Caco-2 (cell line): Measurements from ENCODE around the gene ZNF254. TPM values are rescaled to one million over a fixed set of nuclear protein-coding genes. Genes with fewer than 3 reads are reported as not detected.

Source experiments
- BruUV-seq: library from RNA; stranded (reverse); fragments of 400-500 nt; replicated peaks from 2 replicates; lab custom pipeline; 2021; lab: Mats Ljungman, UMichigan
- CTCF ChIA-PET: fragments of 300-600 bp; sonication (Branson Sonifier 250); formaldehyde crosslinking; loops from one replicate; lab custom pipeline; 2022; ENCODE audit warnings: antibody characterized with exemption; lab: Charles Lee
- POLR2A ChIA-PET: fragments of 300-600 bp; sonication (Branson Sonifier 250); formaldehyde crosslinking; loops from one replicate; lab custom pipeline; 2022; ENCODE audit warnings: antibody characterized with exemption; lab: Charles Lee
- DNase-seq, 2 experiments: peaks; one replicate each; pipeline versions ENCODE4 v3.0.0 to v3.0.0-alpha.2; 2020 to 2022
- H3K27me3 ChIP-seq: replicated peaks from 2 replicates; pipeline ENCODE4 v1.6.0; 2011; ENCODE audit warnings: low read length; ENCODE audit not compliant: control insufficient read depth, insufficient read depth
- H3K36me3 ChIP-seq: 2 replicates; pipeline ENCODE4 v1.5.1; 2011; ENCODE audit warnings: low read length; ENCODE audit not compliant: control insufficient read depth, insufficient read depth
- H3K4me1 ChIP-seq: fragments of 250-450 bp; sonication (Bioruptor Pico); 2 replicates; pipeline ENCODE4 v1.5.1; 2020; ENCODE audit warnings: mild to moderate bottlenecking
- H3K4me3 ChIP-seq: 2 replicates; pipeline ENCODE4 v1.5.1; 2011; ENCODE audit warnings: low read depth, mild to moderate bottlenecking, control low read depth, low read length
- H3K9me3 ChIP-seq: fragments of 250-450 bp; sonication (Bioruptor Pico); 2 replicates; pipeline ENCODE4 v1.5.1; 2020; ENCODE audit warnings: mild to moderate bottlenecking, moderate library complexity
- H3K27ac Mint-ChIP-seq: one replicate; pipeline ENCODE4 v1.8.0; 2022; ENCODE audit warnings: mixed read lengths; ENCODE audit not compliant: unreplicated experiment
- H3K27me3 Mint-ChIP-seq: one replicate; pipeline ENCODE4 v1.8.0; 2022; ENCODE audit warnings: mixed read lengths; ENCODE audit not compliant: insufficient read depth, unreplicated experiment
- H3K36me3 Mint-ChIP-seq: one replicate; pipeline ENCODE4 v1.8.0; 2022; ENCODE audit warnings: mild to moderate bottlenecking, mixed read lengths; ENCODE audit not compliant: insufficient read depth, unreplicated experiment
- H3K4me1 Mint-ChIP-seq: one replicate; pipeline ENCODE4 v1.8.0; 2022; ENCODE audit warnings: low read depth, mixed read lengths; ENCODE audit not compliant: unreplicated experiment
- H3K4me3 Mint-ChIP-seq: one replicate; pipeline ENCODE4 v1.8.0; 2022; ENCODE audit warnings: mild to moderate bottlenecking, moderate library complexity, mixed read lengths; ENCODE audit not compliant: unreplicated experiment
- H3K9me3 Mint-ChIP-seq: one replicate; pipeline ENCODE4 v1.8.0; 2022; ENCODE audit warnings: mixed read lengths; ENCODE audit not compliant: unreplicated experiment
- intact Hi-C: fragments of 100-400 bp; cut with micrococcal nuclease; formaldehyde crosslinking; loops from one replicate; pipeline ENCODE4 v1.10.0; 2022; ENCODE audit not compliant: unreplicated experiment
- total RNA-seq: library from RNA; stranded (reverse); gene quantifications from 2 replicates; pipeline ENCODE4 v1.2.3, GENCODE V29; 2022
- TF ChIP-seq, protein P1 (sequence below), 2 experiments: fragments of 200-600 bp in 1 of 2; IDR thresholded peaks; 1 replicate in 1 of 2; 2 replicates in 1 of 2; pipeline versions ENCODE4 v1.5.1 to v1.8.0; 2011 to 2022; ENCODE audit warnings: antibody characterized with exemption in 1 of 2, control low read depth in 1 of 2, inconsistent platforms in 1 of 2, low read depth in 1 of 2, low read length in 1 of 2, mild to moderate bottlenecking in 1 of 2, moderate library complexity in 1 of 2; ENCODE audit not compliant: insufficient read depth in 1 of 2, severe bottlenecking in 1 of 2, unreplicated experiment in 1 of 2

ZNF254 gene
- total RNA-seq, 1 experiment from 2014 or later: 16.5 TPM

DNA sequence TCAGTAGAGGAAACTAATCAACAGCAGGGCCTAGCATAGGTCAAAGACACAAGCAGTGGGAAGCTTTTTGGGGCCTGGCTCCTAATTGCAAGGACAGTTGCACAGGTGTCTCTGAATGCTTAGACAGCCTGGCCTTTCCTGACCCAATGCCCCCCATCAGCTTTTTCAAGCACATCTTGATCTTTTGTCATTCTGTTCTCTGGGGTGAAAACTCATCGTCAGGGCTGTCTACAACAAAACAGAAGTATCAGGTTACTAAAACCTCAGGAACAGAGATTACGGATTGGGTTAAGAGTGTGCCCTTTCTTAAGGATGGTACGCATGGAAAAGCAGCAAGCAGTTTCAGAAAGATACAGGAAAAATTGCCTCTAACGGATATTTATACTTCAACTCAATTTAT lies 8.3 kb upstream of the ZNF254 start:
- no peak for DNase-seq
- no TSS peak for BruUV-seq
- Histone ChIP-seq H3K4me1 (no peaks in the 10 kb centered on the region), H3K9me3 (no peaks in the 10 kb centered on the region; the same call in 1 of the 2 replicates), H3K27me3 (no peaks in the 10 kb centered on the region), H3K36me3 (no peaks in the 10 kb centered on the region), H3K4me3 (no peak overlapping the region)
- POLR2A ChIA-PET: no interaction called here
- no peaks in the 10 kb centered on the region for H3K4me1 Mint-ChIP-seq
- peaks cover 48% of the 10 kb centered on the region for H3K36me3 Mint-ChIP-seq
- no peak overlapping the region for H3K27ac Mint-ChIP-seq
- H3K4me3 Mint-ChIP-seq: no peak overlapping the region
- CTCF ChIA-PET: no interaction called here
- H3K9me3 Mint-ChIP-seq: peaks cover 24% of the 10 kb centered on the region
- intact Hi-C loops: no loop called here
- TF ChIP-seq, protein P1, sequence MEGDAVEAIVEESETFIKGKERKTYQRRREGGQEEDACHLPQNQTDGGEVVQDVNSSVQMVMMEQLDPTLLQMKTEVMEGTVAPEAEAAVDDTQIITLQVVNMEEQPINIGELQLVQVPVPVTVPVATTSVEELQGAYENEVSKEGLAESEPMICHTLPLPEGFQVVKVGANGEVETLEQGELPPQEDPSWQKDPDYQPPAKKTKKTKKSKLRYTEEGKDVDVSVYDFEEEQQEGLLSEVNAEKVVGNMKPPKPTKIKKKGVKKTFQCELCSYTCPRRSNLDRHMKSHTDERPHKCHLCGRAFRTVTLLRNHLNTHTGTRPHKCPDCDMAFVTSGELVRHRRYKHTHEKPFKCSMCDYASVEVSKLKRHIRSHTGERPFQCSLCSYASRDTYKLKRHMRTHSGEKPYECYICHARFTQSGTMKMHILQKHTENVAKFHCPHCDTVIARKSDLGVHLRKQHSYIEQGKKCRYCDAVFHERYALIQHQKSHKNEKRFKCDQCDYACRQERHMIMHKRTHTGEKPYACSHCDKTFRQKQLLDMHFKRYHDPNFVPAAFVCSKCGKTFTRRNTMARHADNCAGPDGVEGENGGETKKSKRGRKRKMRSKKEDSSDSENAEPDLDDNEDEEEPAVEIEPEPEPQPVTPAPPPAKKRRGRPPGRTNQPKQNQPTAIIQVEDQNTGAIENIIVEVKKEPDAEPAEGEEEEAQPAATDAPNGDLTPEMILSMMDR (IDR thresholded peaks at IDR 0.05; ENCODE audit: insufficient read depth in 1 of 2, low read depth in 1 of 2, low read length in 1 of 2, severe bottlenecking in 1 of 2, unreplicated experiment in 1 of 2): no peak
- no peaks in the 10 kb centered on the region for H3K27me3 Mint-ChIP-seq

GRCh38 chr19:24081056-24081455 lies 5.9 kb upstream of the ZNF254 start:
- peaks cover 24% of the 10 kb centered on the region for H3K36me3 Mint-ChIP-seq
- no peak overlapping the region for H3K4me3 Mint-ChIP-seq
- ChIA-PET POLR2A (interaction anchor here (0.7 kb wide), 2 partner anchors 170 to 827 kb away, joined by 3 to 5 read pairs; no protein-coding TSS in a partner anchor), CTCF (no interaction called here)
- no TSS peak for BruUV-seq
- no peak overlapping the region for H3K4me3 ChIP-seq
- H3K27me3 ChIP-seq: no peaks in the 10 kb centered on the region
- H3K36me3 ChIP-seq: no peaks in the 10 kb centered on the region
- no peaks in the 10 kb centered on the region; the same call in 1 of the 2 replicates for H3K9me3 ChIP-seq
- no peaks in the 10 kb centered on the region for H3K4me1 Mint-ChIP-seq
- H3K27me3 Mint-ChIP-seq: no peaks in the 10 kb centered on the region
- TF ChIP-seq, protein P1 (IDR thresholded peaks at IDR 0.05; ENCODE audit: insufficient read depth in 1 of 2, low read depth in 1 of 2, low read length in 1 of 2, severe bottlenecking in 1 of 2, unreplicated experiment in 1 of 2): no peak
- DNase-seq: no peak
- intact Hi-C loops: no loop called here
- H3K9me3 Mint-ChIP-seq: peaks cover 10% of the 10 kb centered on the region
- H3K4me1 ChIP-seq: no peaks in the 10 kb centered on the region
- no peak overlapping the region for H3K27ac Mint-ChIP-seq

DNA sequence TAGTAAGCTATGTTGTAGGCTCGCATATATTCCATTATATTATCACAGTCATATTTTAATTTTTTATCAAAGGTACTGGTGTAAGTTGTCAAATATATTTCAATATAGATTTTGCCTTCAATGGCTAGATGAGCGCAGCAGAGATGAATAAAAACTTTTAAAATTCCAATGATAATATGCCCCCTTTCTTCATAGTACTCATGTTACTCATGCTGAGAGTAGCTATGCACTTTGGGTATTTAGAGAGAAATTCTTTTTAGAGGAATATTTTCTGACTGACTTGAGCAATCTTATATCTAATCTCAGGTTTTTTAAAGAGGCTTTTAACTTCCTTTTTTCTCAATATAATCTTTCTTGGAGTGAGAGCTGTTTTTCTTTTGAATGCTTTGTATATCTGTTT lies 11.4 kb downstream of the ZNF254 start:
- no TSS peak for BruUV-seq
- POLR2A ChIA-PET: interaction anchor here (0.6 kb wide), 1 partner anchor 8 kb away, joined by 5 read pairs; no protein-coding TSS in a partner anchor
- Mint-ChIP-seq H3K27ac (no peak overlapping the region), H3K9me3 (no peaks in the 10 kb centered on the region), H3K4me1 (no peaks in the 10 kb centered on the region), H3K27me3 (no peaks in the 10 kb centered on the region), H3K36me3 (peaks cover 12% of the 10 kb centered on the region), H3K4me3 (no peak overlapping the region)
- Histone ChIP-seq H3K9me3 (peaks cover 3% of the 10 kb centered on the region; the same call in 1 of the 2 replicates), H3K4me1 (no peaks in the 10 kb centered on the region), H3K36me3 (no peaks in the 10 kb centered on the region; the same call in 1 of the 2 replicates), H3K27me3 (no peaks in the 10 kb centered on the region), H3K4me3 (no peak overlapping the region)
- TF ChIP-seq, protein P1 (IDR thresholded peaks at IDR 0.05; ENCODE audit: insufficient read depth in 1 of 2, low read depth in 1 of 2, low read length in 1 of 2, severe bottlenecking in 1 of 2, unreplicated experiment in 1 of 2): no peak
- CTCF ChIA-PET: no interaction called here
- no peak for DNase-seq
- intact Hi-C loops: no loop called here
